ES-I3 (cell line): ENCODE data around the gene ALOX5AP.

Experiments
- H3K36me3 ChIP-seq: 2 replicates; pipeline ENCODE4 v1.6.1; 2013; ENCODE audit warnings: mild to moderate bottlenecking, low read length, control low read depth, moderate library complexity; ENCODE audit not compliant: insufficient read depth
- H3K4me1 ChIP-seq: 2 replicates; pipeline ENCODE4 v1.6.1; 2013; ENCODE audit warnings: mild to moderate bottlenecking, control low read depth, low read length; ENCODE audit not compliant: insufficient read depth
- H3K9ac ChIP-seq: 2 replicates; pipeline ENCODE4 v1.6.1; 2013; ENCODE audit warnings: low read depth, mild to moderate bottlenecking, low read length, moderate library complexity
- H3K9me3 ChIP-seq: 2 replicates; pipeline ENCODE4 v1.6.1; 2013; ENCODE audit warnings: mild to moderate bottlenecking, low read length, moderate library complexity; ENCODE audit not compliant: control insufficient read depth, insufficient read depth

Gene ALOX5AP

DNA sequence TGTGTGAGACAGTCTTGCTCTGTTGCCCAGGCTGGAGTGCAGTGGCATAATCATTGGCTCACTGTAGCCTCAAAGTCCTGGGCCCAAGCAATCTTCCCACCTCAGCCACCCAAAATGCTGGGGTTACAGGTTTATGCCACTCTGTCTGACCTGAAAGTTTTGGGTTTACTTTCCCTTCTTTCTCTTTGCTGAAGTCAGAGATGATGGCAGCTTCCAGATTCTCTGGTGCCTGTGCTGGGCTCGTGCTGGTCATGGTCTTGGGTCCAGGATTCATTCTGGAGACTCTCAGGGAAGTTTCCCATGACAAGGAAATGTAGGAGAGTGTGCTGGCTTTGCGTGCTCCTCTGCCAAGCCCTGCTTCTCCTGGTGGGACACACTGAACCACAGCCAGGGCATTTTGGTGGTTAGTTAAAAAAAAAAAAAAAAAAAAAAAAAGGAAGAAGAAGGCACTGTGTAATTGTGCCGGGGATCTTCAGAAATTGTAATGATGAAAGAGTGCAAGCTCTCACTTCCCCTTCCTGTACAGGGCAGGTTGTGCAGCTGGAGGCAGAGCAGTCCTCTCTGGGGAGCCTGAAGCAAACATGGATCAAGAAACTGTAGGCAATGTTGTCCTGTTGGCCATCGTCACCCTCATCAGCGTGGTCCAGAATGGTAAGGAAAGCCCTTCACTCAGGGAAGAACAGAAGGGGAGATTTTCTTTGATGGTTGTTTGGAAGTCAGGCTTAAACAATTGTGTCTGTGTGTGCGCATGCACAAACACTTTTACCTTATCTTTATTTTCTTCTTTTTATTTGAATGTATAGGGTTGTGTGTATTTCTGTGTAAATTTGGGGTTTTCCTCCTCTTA is at the start of gene ALOX5AP:
Gene ALOX5AP (plus strand): TSS at position 519 of the 847 bp plus-strand sequence. CDS start 63 bp downstream, at position 582.
- Histone ChIP-seq H3K4me1 (peaks cover 5% of the 10 kb centered on the region; the same call in 1 of the 2 replicates), H3K36me3 (no peaks in the 10 kb centered on the region), H3K9ac (no peak within 1 kb of the TSS)

DNA sequence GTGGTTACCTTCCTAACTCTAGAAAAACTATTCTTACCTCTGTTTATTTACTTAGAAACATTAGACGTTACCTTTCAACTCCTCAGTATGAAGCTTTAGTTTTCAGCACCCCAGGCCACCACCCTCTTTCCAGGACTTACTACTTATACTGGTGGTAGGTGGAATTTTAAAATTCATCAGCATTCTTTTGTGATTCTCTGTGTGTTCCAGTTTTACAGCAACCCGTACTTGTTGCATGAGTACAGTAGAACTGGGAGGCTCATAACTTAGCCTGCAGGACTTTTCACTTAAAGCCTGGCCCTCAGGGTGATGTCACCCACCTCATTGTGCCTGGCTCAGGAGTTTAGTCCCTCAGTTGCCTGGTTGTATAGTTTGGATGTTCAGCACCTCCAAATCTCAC is 49.4 kb upstream of the ALOX5AP start:
- H3K9me3 ChIP-seq, result no peaks in the 10 kb centered on the region
- H3K9ac ChIP-seq, result no peak overlapping the region
- H3K4me1 ChIP-seq, result 0 out of 2 replicates have a peak, but pooled peaks cover 3% of the 10 kb centered on the region
- no peaks in the 10 kb centered on the region for H3K36me3 ChIP-seq

More for the DNA sequence above, at the start of gene ALOX5AP:
- H3K9me3 ChIP-seq, result no peaks in the 10 kb centered on the region

GRCh38 chr13:30687601-30688000 is 47.7 kb upstream of the ALOX5AP start:
- H3K9ac ChIP-seq, result no peak overlapping the region
- H3K36me3 ChIP-seq, result no peaks in the 10 kb centered on the region
- H3K4me1 ChIP-seq, result 0 out of 2 replicates have a peak, but pooled peaks cover 3% of the 10 kb centered on the region
- no peaks in the 10 kb centered on the region for H3K9me3 ChIP-seq

GRCh38 chr13:30689752-30690151 is 45.6 kb upstream of the ALOX5AP start:
- Histone ChIP-seq H3K36me3 (no peaks in the 10 kb centered on the region), H3K9ac (no peak overlapping the region), H3K4me1 (0 out of 2 replicates have a peak, but pooled peaks cover 3% of the 10 kb centered on the region), H3K9me3 (no peaks in the 10 kb centered on the region)

DNA sequence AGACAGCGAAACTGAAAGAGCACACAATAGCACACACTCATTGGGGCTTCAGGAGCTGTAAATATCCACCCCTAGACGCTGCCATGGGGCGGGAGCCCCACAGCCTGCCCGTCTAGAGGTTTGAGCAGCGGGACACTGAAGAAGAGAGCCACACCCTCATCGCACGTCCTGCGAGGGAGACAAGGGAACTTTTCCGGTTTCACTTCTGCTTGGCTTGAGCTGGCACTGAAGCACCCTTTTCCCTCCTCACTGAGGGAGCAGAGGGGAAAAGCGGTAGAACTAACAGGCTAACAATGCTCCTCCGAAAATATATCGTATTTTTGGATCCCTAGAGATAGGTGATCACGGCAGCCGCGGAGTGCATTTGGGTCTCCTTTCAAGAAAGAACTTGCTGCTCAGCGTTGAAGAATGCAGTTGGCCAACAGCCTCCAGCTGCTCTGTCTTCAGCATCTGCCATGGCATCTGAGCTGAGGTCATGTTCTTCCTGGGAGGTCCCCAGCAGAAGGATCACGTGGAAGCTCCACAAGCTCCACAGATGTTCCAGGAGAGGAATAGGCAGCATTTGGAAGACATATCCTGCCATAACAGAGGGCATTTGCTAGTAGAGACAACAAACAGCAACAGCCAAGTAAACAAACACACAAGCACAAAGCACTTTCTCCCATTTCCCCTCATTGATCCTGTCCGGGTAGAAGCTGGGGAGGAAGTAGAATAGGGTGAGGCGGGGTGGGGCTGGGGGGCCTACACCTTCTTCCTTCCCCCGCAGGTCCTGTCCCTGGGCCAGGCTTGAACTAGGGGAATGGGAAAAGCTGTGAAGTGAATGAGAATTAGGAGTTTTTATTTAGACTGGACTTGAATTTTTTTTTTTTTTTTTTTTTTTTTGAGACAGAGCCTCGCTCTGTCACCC is 44.8 kb upstream of the ALOX5AP start:
- H3K36me3 ChIP-seq, result no peaks in the 10 kb centered on the region
- no peaks in the 10 kb centered on the region for H3K9me3 ChIP-seq
- H3K9ac ChIP-seq, result no peak overlapping the region
- peaks cover 5% of the 10 kb centered on the region; the same call in 1 of the 2 replicates for H3K4me1 ChIP-seq

GRCh38 chr13:30692113-30692512 is 43.2 kb upstream of the ALOX5AP start:
- Histone ChIP-seq H3K36me3 (no peaks in the 10 kb centered on the region), H3K9me3 (no peaks in the 10 kb centered on the region), H3K4me1 (peaks cover 19% of the 10 kb centered on the region; the same call in 1 of the 2 replicates), H3K9ac (no peak overlapping the region)

GRCh38 chr13:30696278-30697176 is 38.8 kb upstream of the ALOX5AP start:
- no peak overlapping the region for H3K9ac ChIP-seq
- H3K9me3 ChIP-seq, result no peaks in the 10 kb centered on the region
- H3K4me1 ChIP-seq, result peaks cover 16% of the 10 kb centered on the region; the same call in 1 of the 2 replicates
- H3K36me3 ChIP-seq, result no peaks in the 10 kb centered on the region

DNA sequence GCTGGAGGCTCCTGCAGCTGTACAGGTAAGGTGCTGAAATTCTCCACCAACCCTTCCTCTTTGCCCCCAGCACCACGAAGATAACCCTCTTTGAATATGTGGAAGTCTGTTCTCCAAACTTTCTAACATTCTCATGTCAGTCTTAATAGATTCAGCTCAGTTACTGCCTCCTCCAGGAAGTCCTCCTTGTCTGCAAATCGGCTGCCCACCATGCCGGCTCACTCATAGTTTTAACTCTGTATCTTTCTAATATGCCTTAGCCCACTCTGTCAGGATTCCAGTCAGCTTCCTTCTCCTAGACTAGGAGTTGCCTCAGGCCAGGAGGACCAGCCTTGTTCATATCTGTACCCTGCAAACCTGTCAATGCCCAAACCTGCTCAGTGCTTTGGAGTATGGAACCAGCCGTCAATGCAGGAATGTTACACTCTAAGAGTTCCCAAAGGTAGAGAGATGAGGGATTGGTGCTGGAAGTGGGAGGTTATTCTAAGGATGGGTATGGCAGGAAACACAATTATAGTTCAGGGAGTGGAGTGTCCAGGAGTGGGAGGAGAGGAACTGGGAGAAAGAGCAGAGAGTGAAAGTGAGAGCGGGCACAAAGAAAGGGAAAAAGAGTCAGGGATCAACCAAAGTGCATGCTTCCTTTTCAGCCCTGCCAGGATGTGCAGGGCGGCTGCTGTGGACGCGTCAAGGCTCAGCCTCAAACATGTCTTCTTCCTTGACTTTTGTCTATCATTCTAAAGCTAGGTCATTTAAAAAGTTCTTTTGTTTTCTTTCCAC is 38.0 kb upstream of the ALOX5AP start:
- Histone ChIP-seq H3K4me1 (peaks cover 16% of the 10 kb centered on the region; the same call in 1 of the 2 replicates), H3K36me3 (no peaks in the 10 kb centered on the region), H3K9ac (no peak overlapping the region), H3K9me3 (no peaks in the 10 kb centered on the region)

- Histone ChIP-seq H3K9ac (no peak overlapping the region), H3K36me3 (no peaks in the 10 kb centered on the region), H3K4me1 (peaks cover 16% of the 10 kb centered on the region; the same call in 1 of the 2 replicates)
Measured at GRCh38 chr13:30697996-30698401, 37.3 kb upstream of the ALOX5AP start.

DNA sequence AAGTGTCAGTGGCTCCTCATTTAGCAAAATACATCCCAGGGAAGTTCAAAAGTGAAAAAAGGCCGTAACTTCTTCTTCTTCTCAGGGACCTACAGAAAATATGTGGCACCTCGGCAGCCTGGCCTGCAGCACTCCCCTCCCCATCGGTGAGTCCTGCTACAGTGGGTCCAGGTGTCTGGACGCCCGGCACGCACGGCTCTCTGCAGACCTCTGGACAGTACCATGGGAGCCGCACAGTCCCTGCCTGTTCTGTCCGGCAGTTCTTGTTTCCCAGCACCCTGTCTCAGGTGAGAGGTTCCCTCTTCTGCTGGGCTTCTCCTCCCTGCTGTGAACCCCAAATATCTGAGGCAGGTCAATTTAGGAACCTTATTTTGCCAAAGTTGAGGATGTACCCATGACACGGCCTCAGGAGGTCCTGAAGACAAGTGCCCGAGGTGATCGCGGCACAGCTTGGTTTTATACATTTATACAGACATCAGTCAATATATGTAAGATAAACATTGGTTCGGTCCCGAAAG is 36.8 kb upstream of the ALOX5AP start:
- Histone ChIP-seq H3K36me3 (no peaks in the 10 kb centered on the region), H3K9me3 (no peaks in the 10 kb centered on the region), H3K9ac (no peak overlapping the region), H3K4me1 (peaks cover 16% of the 10 kb centered on the region; the same call in 1 of the 2 replicates)

More at GRCh38 chr13:30697996-30698401, 37.3 kb upstream of the ALOX5AP start:
- no peaks in the 10 kb centered on the region for H3K9me3 ChIP-seq

GRCh38 chr13:30700364-30700763 is 35.0 kb upstream of the ALOX5AP start:
- Histone ChIP-seq H3K36me3 (no peaks in the 10 kb centered on the region), H3K9ac (no peak overlapping the region), H3K4me1 (peaks cover 15% of the 10 kb centered on the region; the same call in 1 of the 2 replicates), H3K9me3 (no peaks in the 10 kb centered on the region)

GRCh38 chr13:30702006-30702405 is 33.3 kb upstream of the ALOX5AP start:
- Histone ChIP-seq H3K4me1 (peaks cover 4% of the 10 kb centered on the region; the same call in 1 of the 2 replicates), H3K9me3 (no peaks in the 10 kb centered on the region), H3K9ac (no peak overlapping the region), H3K36me3 (no peaks in the 10 kb centered on the region)

DNA sequence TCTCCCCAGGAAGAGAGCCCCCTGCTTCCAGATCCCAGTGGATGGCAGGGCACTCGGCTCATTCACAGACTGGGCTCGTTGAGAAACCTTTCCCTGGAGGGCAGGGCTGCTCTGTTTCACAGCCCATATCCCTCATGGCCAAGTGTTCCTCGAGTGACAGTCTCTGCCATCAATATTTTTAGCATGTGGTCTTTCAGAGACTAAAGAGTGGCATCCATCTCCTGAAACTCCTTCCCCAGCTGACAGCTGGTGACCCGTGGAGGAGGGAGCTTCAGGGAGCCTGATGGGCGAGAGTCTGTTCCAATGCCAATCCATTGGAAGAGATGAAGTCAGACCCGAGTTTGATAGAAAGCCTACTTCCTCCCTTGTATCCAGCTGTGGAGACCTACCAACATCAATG is 30.7 kb upstream of the ALOX5AP start:
- Histone ChIP-seq H3K9me3 (no peaks in the 10 kb centered on the region), H3K36me3 (no peaks in the 10 kb centered on the region), H3K4me1 (peaks cover 4% of the 10 kb centered on the region; the same call in 1 of the 2 replicates)

More for the DNA sequence above, 30.7 kb upstream of the ALOX5AP start:
- no peak overlapping the region for H3K9ac ChIP-seq
